ENCODE measurements around the gene KLHL40.

- TF ChIP-seq EZH2 (IDR thresholded peaks at IDR 0.05) (no peak), FOXP2 (optimal IDR thresholded peaks at IDR 0.05; ENCODE audit: control extremely low read depth, extremely low read length, insufficient read depth) (no peak), POLR2AphosphoS5 (IDR thresholded peaks at IDR 0.05; ENCODE audit: borderline replicate concordance, low read depth, low read length) (no peak)
Measured at GRCh38 chr3:42652611-42653302, 32.6 kb upstream of the KLHL40 start.
